Retinal pigment epithelial cell (primary cell): ENCODE results near the gene REEP6.

Experiments used
- DNase-seq: peaks from one replicate; pipeline ENCODE4 v3.0.0-alpha.2; 2010; ENCODE audit warnings: low read depth
- H3K4me3 ChIP-seq: 2 replicates; pipeline ENCODE4 v1.5.1; 2011; ENCODE audit warnings: mild to moderate bottlenecking, low read length, control low read depth, moderate library complexity
- CTCF ChIP-seq: conservative IDR thresholded peaks from 2 replicates; pipeline ENCODE4 v1.5.1; 2011; ENCODE audit warnings: low read depth, low read length, control low read depth, inconsistent platforms

REEP6 gene

GRCh38 chr19:1470305-1471009 is 20.5 kb upstream of the REEP6 start:
- peak overlapping the region; percentile 24 for H3K4me3 ChIP-seq
- no peak for DNase-seq
- no peak for TF ChIP-seq CTCF

- DNase-seq: no peak
- H3K4me3 ChIP-seq: peak overlapping the region; percentile 24
- TF ChIP-seq CTCF: no peak
Measured at GRCh38 chr19:1471010-1471514, 19.9 kb upstream of the REEP6 start.

- TF ChIP-seq CTCF: peak; percentile 21
- no peak overlapping the region for H3K4me3 ChIP-seq
- no peak for DNase-seq
Measured at GRCh38 chr19:1471515-1472160, 19.3 kb upstream of the REEP6 start.

GRCh38 chr19:1472231-1473084 is 18.5 kb upstream of the REEP6 start:
- no peak for TF ChIP-seq CTCF
- no peak overlapping the region for H3K4me3 ChIP-seq
- no peak for DNase-seq

- DNase-seq: no peak
- no peak for TF ChIP-seq CTCF
- H3K4me3 ChIP-seq: no peak overlapping the region
Measured at GRCh38 chr19:1473085-1473851, 17.7 kb upstream of the REEP6 start.

- no peak overlapping the region for H3K4me3 ChIP-seq
- no peak for DNase-seq
- no peak for TF ChIP-seq CTCF
Measured at GRCh38 chr19:1474011-1474764, 16.8 kb upstream of the REEP6 start.
